SU-DHL-6 (cell line): ENCODE measurements around the gene KLHL29.

ENCODE experiments used
- EZH2phosphoT487 ChIP-seq: fragments of 200-600 bp; sonication (generic), shearing (Covaris generic); conservative IDR thresholded peaks from 2 replicates; pipeline ENCODE4 v1.6.1; 2018; ENCODE audit warnings: mild to moderate bottlenecking, antibody characterized with exemption, low read length, moderate library complexity, mixed read lengths
- TF ChIP-seq, protein P1 (sequence below): fragments of 200-600 bp; sonication (generic); IDR thresholded peaks from one replicate; pipeline ENCODE4 v1.5.1; 2017; ENCODE audit warnings: antibody characterized with exemption, mild to moderate bottlenecking, low read length, moderate library complexity; ENCODE audit not compliant: insufficient read depth, poor library complexity, severe bottlenecking

DNA sequence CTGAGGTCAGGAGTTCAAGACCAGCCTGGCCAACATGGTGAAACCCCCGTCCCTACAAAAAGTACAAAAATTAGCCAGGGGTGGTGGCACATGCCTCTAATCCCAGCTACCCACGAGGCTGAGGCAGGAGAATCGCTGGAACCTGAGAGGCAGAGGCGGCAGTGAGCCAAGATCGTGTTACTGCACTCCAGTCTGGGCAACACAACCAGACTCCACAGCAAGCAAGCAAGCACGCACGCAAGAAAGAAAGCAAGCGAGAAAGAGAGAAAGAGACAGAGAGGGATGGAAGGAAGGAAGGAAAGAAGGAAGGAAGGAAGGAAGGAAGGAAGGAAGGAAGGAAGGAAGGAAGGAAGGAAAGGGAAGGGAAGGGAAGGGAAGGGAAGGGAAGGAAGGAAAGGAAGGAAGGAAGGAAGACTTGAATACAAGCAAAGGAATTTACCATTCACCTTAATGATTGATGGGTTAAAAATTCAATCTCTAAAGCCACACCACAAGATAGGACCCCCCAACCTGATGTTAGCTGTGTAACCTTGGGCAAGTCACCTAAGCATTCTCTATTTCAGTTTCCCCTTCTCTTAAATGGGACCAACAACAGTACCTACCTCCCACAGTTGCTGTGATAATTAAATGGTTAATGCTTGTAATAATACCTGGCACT lies 360.2 kb downstream of the KLHL29 start:
- TF ChIP-seq, protein P1, sequence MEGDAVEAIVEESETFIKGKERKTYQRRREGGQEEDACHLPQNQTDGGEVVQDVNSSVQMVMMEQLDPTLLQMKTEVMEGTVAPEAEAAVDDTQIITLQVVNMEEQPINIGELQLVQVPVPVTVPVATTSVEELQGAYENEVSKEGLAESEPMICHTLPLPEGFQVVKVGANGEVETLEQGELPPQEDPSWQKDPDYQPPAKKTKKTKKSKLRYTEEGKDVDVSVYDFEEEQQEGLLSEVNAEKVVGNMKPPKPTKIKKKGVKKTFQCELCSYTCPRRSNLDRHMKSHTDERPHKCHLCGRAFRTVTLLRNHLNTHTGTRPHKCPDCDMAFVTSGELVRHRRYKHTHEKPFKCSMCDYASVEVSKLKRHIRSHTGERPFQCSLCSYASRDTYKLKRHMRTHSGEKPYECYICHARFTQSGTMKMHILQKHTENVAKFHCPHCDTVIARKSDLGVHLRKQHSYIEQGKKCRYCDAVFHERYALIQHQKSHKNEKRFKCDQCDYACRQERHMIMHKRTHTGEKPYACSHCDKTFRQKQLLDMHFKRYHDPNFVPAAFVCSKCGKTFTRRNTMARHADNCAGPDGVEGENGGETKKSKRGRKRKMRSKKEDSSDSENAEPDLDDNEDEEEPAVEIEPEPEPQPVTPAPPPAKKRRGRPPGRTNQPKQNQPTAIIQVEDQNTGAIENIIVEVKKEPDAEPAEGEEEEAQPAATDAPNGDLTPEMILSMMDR: no peak
- no peak for TF ChIP-seq EZH2phosphoT487
